DND-41 (cell line): ENCODE measurements around the gene NAPSA.
"Not testable (repeated sequence)": the region's sequence is repeated elsewhere in the genome, so short reads cannot be mapped to it uniquely, and the experiment has no call there.

Source experiments
- ATAC-seq: fragments of 200-7000 bp; cut with Tn5 transposase; 3 replicates; pipeline ENCODE4 v1.9.1; 2021; ENCODE audit warnings: low read depth; ENCODE audit not compliant: insufficient read depth
- DNase-seq: peaks from one replicate; pipeline ENCODE4 v3.0.0-alpha.2; 2020
- H2AFZ ChIP-seq: 2 replicates; pipeline ENCODE4 v1.6.0; 2012; ENCODE audit warnings: low read depth, low read length
- H3K27ac ChIP-seq: 2 replicates; pipeline ENCODE4 v1.5.1; 2012; ENCODE audit warnings: low read length, inconsistent platforms
- H3K27me3 ChIP-seq: fragments of 200-600 bp; sonication (generic); 2 replicates; pipeline ENCODE4 v1.6.0; 2012; ENCODE audit warnings: low read length, mild to moderate bottlenecking, inconsistent platforms; ENCODE audit not compliant: insufficient read depth, poor library complexity
- H3K36me3 ChIP-seq: 2 replicates; pipeline ENCODE4 v1.5.1; 2012; ENCODE audit warnings: low read length, inconsistent platforms; ENCODE audit not compliant: insufficient read depth
- H3K4me1 ChIP-seq: 2 replicates; pipeline ENCODE4 v1.5.1; 2012; ENCODE audit warnings: mild to moderate bottlenecking, low read length; ENCODE audit not compliant: insufficient read depth
- H3K4me2 ChIP-seq: 2 replicates; pipeline ENCODE4 v1.6.0; 2012; ENCODE audit warnings: mild to moderate bottlenecking, moderate library complexity, low read length, inconsistent platforms; ENCODE audit not compliant: insufficient read depth
- H3K4me3 ChIP-seq, 2 experiments: fragments of 200-600 bp in 1 of 2; shearing (Covaris generic) in 1 of 2; 2 replicates each; pipeline ENCODE4 v1.5.1; 2012 to 2016; ENCODE audit warnings: inconsistent platforms in 2 of 2, low read length in 2 of 2, mild to moderate bottlenecking in 2 of 2, low read depth in 1 of 2, moderate library complexity in 1 of 2
- H3K79me2 ChIP-seq: 2 replicates; pipeline ENCODE4 v1.6.0; 2012; ENCODE audit warnings: low read length, inconsistent platforms; ENCODE audit not compliant: insufficient read depth
- H3K9ac ChIP-seq: 2 replicates; pipeline ENCODE4 v1.6.0; 2012; ENCODE audit warnings: low read depth, mild to moderate bottlenecking, inconsistent platforms, low read length, moderate library complexity
- H3K9me3 ChIP-seq: 2 replicates; pipeline ENCODE4 v1.5.1; 2012; ENCODE audit warnings: low read length, moderate library complexity, mild to moderate bottlenecking, inconsistent platforms; ENCODE audit not compliant: insufficient read depth, severe bottlenecking
- H4K20me1 ChIP-seq: 2 replicates; pipeline ENCODE4 v1.6.0; 2012; ENCODE audit warnings: low read length; ENCODE audit not compliant: insufficient read depth
- CTCF ChIP-seq: IDR thresholded peaks from 2 replicates; pipeline ENCODE4 v1.5.1; 2012; ENCODE audit warnings: borderline replicate concordance, low read length, moderate library complexity, mild to moderate bottlenecking; ENCODE audit not compliant: poor library complexity, severe bottlenecking; ENCODE audit errors: extremely low read depth
- EZH2 ChIP-seq: IDR thresholded peaks from 3 replicates; pipeline ENCODE4 v1.6.1; 2012; ENCODE audit warnings: borderline replicate concordance, low read depth, mild to moderate bottlenecking, moderate library complexity, low read length, inconsistent platforms; ENCODE audit not compliant: severe bottlenecking

The NAPSA gene

GRCh38 chr19:50331994-50332243, 33.5 kb downstream of the NAPSA start:
- Histone ChIP-seq H3K27me3 (no peaks in the 10 kb centered on the region), H3K36me3 (no peaks in the 10 kb centered on the region), H2AFZ (peak overlapping the region; percentile 22; the same call in 1 of the 2 replicates), H3K4me2 (peak overlapping the region; percentile 69), H3K4me3 (peak overlapping the region in 1 of 2 experiments; percentile 56; a peak in 2 of 4 replicates), H3K27ac (peak overlapping the region; percentile 76; the same call in 1 of the 2 replicates), H3K79me2 (no peaks in the 10 kb centered on the region), H3K9ac (peak overlapping the region; percentile 56; the same call in 1 of the 2 replicates), H3K4me1 (peaks cover 26% of the 10 kb centered on the region), H3K9me3 (no peaks in the 10 kb centered on the region), H4K20me1 (no peaks in the 10 kb centered on the region)
- DNase-seq (no peak), ATAC-seq (no peak)
- no peak for TF ChIP-seq EZH2
- no peak for TF ChIP-seq CTCF

- H2AFZ ChIP-seq = peak overlapping the region; percentile 59
- H3K36me3 ChIP-seq = no peaks in the 10 kb centered on the region
- H3K79me2 ChIP-seq = no peaks in the 10 kb centered on the region
- peak overlapping the region; percentile 56 for H3K9ac ChIP-seq
- no peaks in the 10 kb centered on the region for H4K20me1 ChIP-seq
- peak overlapping the region; percentile 22 to 56; a peak in 3 of 4 replicates for H3K4me3 ChIP-seq
- H3K27ac ChIP-seq = peak overlapping the region; percentile 76
- no peaks in the 10 kb centered on the region for H3K9me3 ChIP-seq
- no peaks in the 10 kb centered on the region for H3K27me3 ChIP-seq
- peaks cover 26% of the 10 kb centered on the region for H3K4me1 ChIP-seq
- H3K4me2 ChIP-seq = peak overlapping the region; percentile 69
- ATAC-seq (peak; percentile 62; the same call in 1 of the 3 replicates), DNase-seq (no peak)
- TF ChIP-seq EZH2 (no peak), CTCF (no peak)
Observed at GRCh38 chr19:50331221-50331993, 34.0 kb downstream of the NAPSA start.

GRCh38 chr19:50330365-50331078, 34.9 kb downstream of the NAPSA start:
- peak overlapping the region; percentile 76 for H3K27ac ChIP-seq
- H3K4me3 ChIP-seq = peak overlapping the region; percentile 22 to 56; a peak in 3 of 4 replicates
- H3K36me3 ChIP-seq = no peaks in the 10 kb centered on the region
- no peak for TF ChIP-seq CTCF
- no peak for TF ChIP-seq EZH2
- peak overlapping the region; percentile 56 for H3K9ac ChIP-seq
- no peaks in the 10 kb centered on the region for H3K9me3 ChIP-seq
- no peaks in the 10 kb centered on the region for H3K79me2 ChIP-seq
- H3K27me3 ChIP-seq = no peaks in the 10 kb centered on the region
- H3K4me1 ChIP-seq = peaks cover 32% of the 10 kb centered on the region
- peak; percentile 96 for ATAC-seq
- DNase-seq = peak; percentile 94
- no peaks in the 10 kb centered on the region for H4K20me1 ChIP-seq
- peak overlapping the region; percentile 59 for H2AFZ ChIP-seq
- peak overlapping the region; percentile 69 for H3K4me2 ChIP-seq

- H3K4me1 ChIP-seq = peaks cover 37% of the 10 kb centered on the region
- not testable (repeated sequence) for H3K4me3 ChIP-seq, H3K27me3 ChIP-seq, H3K9me3 ChIP-seq, H3K27ac ChIP-seq, H3K9ac ChIP-seq, H3K4me2 ChIP-seq, DNase-seq, H2AFZ ChIP-seq, ATAC-seq, H3K79me2 ChIP-seq, H4K20me1 ChIP-seq, H3K36me3 ChIP-seq
Observed at GRCh38 chr19:50329926-50330294, 35.5 kb downstream of the NAPSA start.
